HG03432 (cell line): Measurements from ENCODE around the gene LIMA1.
A peak's percentile ranks its signal among the peaks of the same experiment; 100 is the strongest.
"Not testable (repeated sequence)": the region's sequence is repeated elsewhere in the genome, so short reads cannot be mapped to it uniquely, and the experiment has no call there.

ENCODE experiments used
- ATAC-seq: cut with Tn5 transposase; IDR thresholded peaks from one replicate; pipeline ENCODE4 v1.9.1; 2021; ENCODE audit warnings: mild to moderate bottlenecking, moderate library complexity; ENCODE audit not compliant: unreplicated experiment

The LIMA1 gene

GRCh38 chr12:50283229-50283923, at the start of gene LIMA1:
Gene LIMA1 (minus strand): TSS chr12:50283520. CDS start chr12:50248751, 34,769 bp downstream.
- ATAC-seq, result peak; percentile 94

- ATAC-seq, result no peak
Measured at GRCh38 chr12:50331745-50332144, 48.4 kb upstream of the LIMA1 start.

- ATAC-seq, result not testable (repeated sequence)
Measured at GRCh38 chr12:50328664-50329063, 45.3 kb upstream of the LIMA1 start.

- no peak for ATAC-seq
Measured at GRCh38 chr12:50326590-50327284, 43.4 kb upstream of the LIMA1 start.

- no peak for ATAC-seq
Measured at GRCh38 chr12:50325890-50326391, 42.6 kb upstream of the LIMA1 start.

GRCh38 chr12:50324770-50325169, 41.5 kb upstream of the LIMA1 start:
- ATAC-seq, result not testable (repeated sequence)

GRCh38 chr12:50324077-50324476, 40.8 kb upstream of the LIMA1 start:
- not testable (repeated sequence) for ATAC-seq

- ATAC-seq, result no peak
Measured at GRCh38 chr12:50322206-50322605, 38.9 kb upstream of the LIMA1 start.

- ATAC-seq, result no peak
Measured at GRCh38 chr12:50317203-50317602, 33.9 kb upstream of the LIMA1 start.

GRCh38 chr12:50315803-50316202, 32.5 kb upstream of the LIMA1 start:
- ATAC-seq, result no peak

GRCh38 chr12:50314636-50315312, 31.5 kb upstream of the LIMA1 start:
- no peak for ATAC-seq

GRCh38 chr12:50313971-50314370, 30.7 kb upstream of the LIMA1 start:
- not testable (repeated sequence) for ATAC-seq

- ATAC-seq, result no peak
Measured at GRCh38 chr12:50313256-50313931, 30.1 kb upstream of the LIMA1 start.

- ATAC-seq, result not testable (repeated sequence)
Measured at GRCh38 chr12:50311858-50312609, 28.7 kb upstream of the LIMA1 start.

GRCh38 chr12:50309950-50310349, 26.6 kb upstream of the LIMA1 start:
- ATAC-seq, result no peak

GRCh38 chr12:50302686-50303085, 19.4 kb upstream of the LIMA1 start:
- no peak for ATAC-seq

- no peak for ATAC-seq
Measured at GRCh38 chr12:50297996-50298395, 14.7 kb upstream of the LIMA1 start.

GRCh38 chr12:50297027-50297426, 13.7 kb upstream of the LIMA1 start:
- ATAC-seq, result no peak

GRCh38 chr12:50296554-50296953, 13.2 kb upstream of the LIMA1 start:
- no peak for ATAC-seq

- no peak for ATAC-seq
Measured at GRCh38 chr12:50291377-50291776, 8.1 kb upstream of the LIMA1 start.
